Astrocyte (in vitro differentiated cells and primary cell): ENCODE data around the gene MPND. TPM values are rescaled to one million over a fixed set of nuclear protein-coding genes. Genes with fewer than 3 reads are reported as not detected.

Experiments used
- DNase-seq: peaks from one replicate; pipeline ENCODE4 v3.0.0-alpha.2; 2010; ENCODE audit warnings: low read depth
- FAIRE-seq: peaks from 2 replicates; lab custom pipeline; 2011; peaks lifted over from hg19 to GRCh38; lab: Jason Lieb, UNC
- H2AFZ ChIP-seq: 2 replicates; pipeline ENCODE4 v1.6.0; 2012; ENCODE audit warnings: low read depth, low read length, inconsistent platforms
- H3K27ac ChIP-seq: 2 replicates; pipeline ENCODE4 v1.5.1; 2011; ENCODE audit warnings: low read depth, low read length, inconsistent platforms
- H3K27me3 ChIP-seq: 2 replicates; pipeline ENCODE4 v1.6.0; 2011; ENCODE audit warnings: low read length, inconsistent platforms; ENCODE audit not compliant: insufficient read depth
- H3K36me3 ChIP-seq: 2 replicates; pipeline ENCODE4 v1.5.1; 2011; ENCODE audit warnings: low read length, inconsistent platforms; ENCODE audit not compliant: insufficient read depth
- H3K4me1 ChIP-seq: 2 replicates; pipeline ENCODE4 v1.5.1; 2011; ENCODE audit warnings: low read length, inconsistent platforms; ENCODE audit not compliant: insufficient read depth
- H3K4me2 ChIP-seq: 2 replicates; pipeline ENCODE4 v1.6.0; 2012; ENCODE audit warnings: low read length, inconsistent platforms
- H3K4me3 ChIP-seq: 2 replicates; pipeline ENCODE4 v1.5.1; 2011; ENCODE audit warnings: low read depth, mild to moderate bottlenecking, low read length, inconsistent platforms; ENCODE audit not compliant: insufficient read depth
- H3K79me2 ChIP-seq: 2 replicates; pipeline ENCODE4 v1.6.0; 2012; ENCODE audit warnings: mild to moderate bottlenecking, low read length, inconsistent platforms; ENCODE audit not compliant: insufficient read depth
- H3K9ac ChIP-seq: 2 replicates; pipeline ENCODE4 v1.6.0; 2012; ENCODE audit warnings: mild to moderate bottlenecking, low read length, inconsistent platforms
- H3K9me3 ChIP-seq: 2 replicates; pipeline ENCODE4 v1.5.1; 2012; ENCODE audit warnings: low read depth, mild to moderate bottlenecking, low read length, inconsistent platforms; ENCODE audit not compliant: insufficient read depth
- H4K20me1 ChIP-seq: 2 replicates; pipeline ENCODE4 v1.6.0; 2012; ENCODE audit warnings: low read length, inconsistent platforms; ENCODE audit not compliant: insufficient read depth
- H3K27ac Mint-ChIP-seq: one replicate; pipeline ENCODE4 v1.8.0; 2021; ENCODE audit warnings: mild to moderate bottlenecking, mixed read lengths; ENCODE audit not compliant: unreplicated experiment
- H3K27me3 Mint-ChIP-seq: one replicate; pipeline ENCODE4 v1.8.0; 2021; ENCODE audit warnings: low read depth, mixed read lengths; ENCODE audit not compliant: unreplicated experiment
- H3K36me3 Mint-ChIP-seq: one replicate; pipeline ENCODE4 v1.8.0; 2021; ENCODE audit warnings: low read depth, mixed read lengths; ENCODE audit not compliant: unreplicated experiment
- H3K4me1 Mint-ChIP-seq: one replicate; pipeline ENCODE4 v1.8.0; 2021; ENCODE audit warnings: low read depth, mixed read lengths; ENCODE audit not compliant: unreplicated experiment
- H3K4me3 Mint-ChIP-seq: one replicate; pipeline ENCODE4 v1.8.0; 2021; ENCODE audit warnings: mild to moderate bottlenecking, moderate library complexity, mixed read lengths; ENCODE audit not compliant: unreplicated experiment
- H3K9me3 Mint-ChIP-seq: one replicate; pipeline ENCODE4 v1.8.0; 2021; ENCODE audit warnings: mild to moderate bottlenecking, mixed read lengths; ENCODE audit not compliant: unreplicated experiment
- CTCF ChIP-seq: IDR thresholded peaks from 2 replicates; pipeline ENCODE4 v1.5.1; 2011; ENCODE audit warnings: low read depth, mild to moderate bottlenecking, inconsistent platforms, low read length, moderate library complexity; ENCODE audit not compliant: insufficient read depth
- EZH2 ChIP-seq: IDR thresholded peaks from 2 replicates; pipeline ENCODE4 v1.6.1; 2012; ENCODE audit warnings: mild to moderate bottlenecking, low read length, inconsistent platforms; ENCODE audit not compliant: insufficient read depth
- total RNA-seq: library from RNA; stranded (reverse); gene quantifications from 2 replicates; pipeline ENCODE4 v1.2.1, GENCODE V29; 2021

The MPND gene
- total RNA-seq, 1 donor from 2014 or later: 14.7 TPM

- TF ChIP-seq EZH2 (no peak), CTCF (no peak)
- no peak overlapping the region for H2AFZ ChIP-seq
- peaks cover 2% of the 10 kb centered on the region for H3K27me3 Mint-ChIP-seq
- H3K9ac ChIP-seq: no peak overlapping the region
- H3K4me1 Mint-ChIP-seq: no peaks in the 10 kb centered on the region
- peaks cover 26% of the 10 kb centered on the region for H3K36me3 Mint-ChIP-seq
- H3K27ac ChIP-seq: no peak overlapping the region
- no peaks in the 10 kb centered on the region for H3K27me3 ChIP-seq
- no peaks in the 10 kb centered on the region for H3K79me2 ChIP-seq
- H3K4me3 ChIP-seq: no peak overlapping the region
- H3K27ac Mint-ChIP-seq: no peak overlapping the region
- H3K4me1 ChIP-seq: no peaks in the 10 kb centered on the region
- no peaks in the 10 kb centered on the region for H3K36me3 ChIP-seq
- no peak overlapping the region for H3K4me2 ChIP-seq
- no peaks in the 10 kb centered on the region for H3K9me3 ChIP-seq
- FAIRE-seq: no peak
- no peak for DNase-seq
- H4K20me1 ChIP-seq: no peaks in the 10 kb centered on the region
- H3K9me3 Mint-ChIP-seq: peaks cover 19% of the 10 kb centered on the region
- H3K4me3 Mint-ChIP-seq: no peak overlapping the region
Observed at GRCh38 chr19:4318460-4318859, 24.9 kb upstream of the MPND start.

GRCh38 chr19:4319067-4319718 lies 24.2 kb upstream of the MPND start:
- Histone ChIP-seq H3K9me3 (no peaks in the 10 kb centered on the region), H3K4me2 (no peak overlapping the region), H3K36me3 (no peaks in the 10 kb centered on the region), H4K20me1 (no peaks in the 10 kb centered on the region), H3K9ac (no peak overlapping the region), H3K79me2 (no peaks in the 10 kb centered on the region), H3K4me1 (no peaks in the 10 kb centered on the region), H3K27ac (no peak overlapping the region), H3K4me3 (no peak overlapping the region), H3K27me3 (no peaks in the 10 kb centered on the region), H2AFZ (no peak overlapping the region)
- no peak overlapping the region for H3K27ac Mint-ChIP-seq
- TF ChIP-seq CTCF (no peak), EZH2 (no peak)
- peaks cover 2% of the 10 kb centered on the region for H3K27me3 Mint-ChIP-seq
- peaks cover 26% of the 10 kb centered on the region for H3K36me3 Mint-ChIP-seq
- DNase-seq (no peak), FAIRE-seq (no peak)
- no peak overlapping the region for H3K4me3 Mint-ChIP-seq
- H3K4me1 Mint-ChIP-seq: no peaks in the 10 kb centered on the region
- peaks cover 19% of the 10 kb centered on the region for H3K9me3 Mint-ChIP-seq

GRCh38 chr19:4320419-4320818 lies 22.9 kb upstream of the MPND start:
- H3K4me2 ChIP-seq: no peak overlapping the region
- H3K27me3 ChIP-seq: no peaks in the 10 kb centered on the region
- H3K4me3 ChIP-seq: no peak overlapping the region
- H3K79me2 ChIP-seq: no peaks in the 10 kb centered on the region
- no peak overlapping the region for H3K4me3 Mint-ChIP-seq
- H3K36me3 Mint-ChIP-seq: peaks cover 24% of the 10 kb centered on the region
- no peak overlapping the region for H2AFZ ChIP-seq
- peaks cover 2% of the 10 kb centered on the region for H3K27me3 Mint-ChIP-seq
- H3K36me3 ChIP-seq: no peaks in the 10 kb centered on the region
- DNase-seq (no peak), FAIRE-seq (no peak)
- no peaks in the 10 kb centered on the region for H3K4me1 Mint-ChIP-seq
- TF ChIP-seq CTCF (no peak), EZH2 (no peak)
- H3K27ac ChIP-seq: no peak overlapping the region
- H4K20me1 ChIP-seq: no peaks in the 10 kb centered on the region
- no peak overlapping the region for H3K27ac Mint-ChIP-seq
- H3K4me1 ChIP-seq: no peaks in the 10 kb centered on the region
- H3K9me3 Mint-ChIP-seq: peaks cover 19% of the 10 kb centered on the region
- H3K9ac ChIP-seq: no peak overlapping the region
- no peaks in the 10 kb centered on the region for H3K9me3 ChIP-seq
